Activated naive CD8-positive, alpha-beta T cell (primary cell): Measurements from ENCODE around the gene KLHL29.

Experiments
- H3K27ac Mint-ChIP-seq: one replicate; pipeline ENCODE4 v1.8.0; 2021; ENCODE audit warnings: mixed read lengths
- H3K27me3 Mint-ChIP-seq: one replicate; pipeline ENCODE4 v1.8.0; 2021; ENCODE audit warnings: mixed read lengths
- H3K36me3 Mint-ChIP-seq: one replicate; pipeline ENCODE4 v1.8.0; 2021; ENCODE audit warnings: mixed read lengths
- H3K4me1 Mint-ChIP-seq: one replicate; pipeline ENCODE4 v1.8.0; 2021; ENCODE audit warnings: low read depth, mixed read lengths
- H3K4me3 Mint-ChIP-seq: one replicate; pipeline ENCODE4 v1.8.0; 2021; ENCODE audit warnings: mild to moderate bottlenecking, mixed read lengths
- H3K9me3 Mint-ChIP-seq: one replicate; pipeline ENCODE4 v1.8.0; 2021; ENCODE audit warnings: low read depth, mixed read lengths

The KLHL29 gene

GRCh38 chr2:23566241-23567142, 181.5 kb downstream of the KLHL29 start:
- Mint-ChIP-seq H3K36me3 (no peaks in the 10 kb centered on the region), H3K4me3 (no peak overlapping the region), H3K4me1 (no peaks in the 10 kb centered on the region), H3K27me3 (no peaks in the 10 kb centered on the region), H3K27ac (no peak overlapping the region), H3K9me3 (no peaks in the 10 kb centered on the region)

GRCh38 chr2:23567161-23567756, 182.3 kb downstream of the KLHL29 start:
- H3K27me3 Mint-ChIP-seq, result no peaks in the 10 kb centered on the region
- no peak overlapping the region for H3K4me3 Mint-ChIP-seq
- H3K9me3 Mint-ChIP-seq, result no peaks in the 10 kb centered on the region
- H3K36me3 Mint-ChIP-seq, result no peaks in the 10 kb centered on the region
- no peak overlapping the region for H3K27ac Mint-ChIP-seq
- no peaks in the 10 kb centered on the region for H3K4me1 Mint-ChIP-seq

- H3K36me3 Mint-ChIP-seq, result no peaks in the 10 kb centered on the region
- no peaks in the 10 kb centered on the region for H3K4me1 Mint-ChIP-seq
- H3K27ac Mint-ChIP-seq, result no peak overlapping the region
- no peaks in the 10 kb centered on the region for H3K9me3 Mint-ChIP-seq
- no peak overlapping the region for H3K4me3 Mint-ChIP-seq
- H3K27me3 Mint-ChIP-seq, result no peaks in the 10 kb centered on the region
Observed at GRCh38 chr2:23568211-23568610, 183.2 kb downstream of the KLHL29 start.

GRCh38 chr2:23568626-23569190, 183.7 kb downstream of the KLHL29 start:
- Mint-ChIP-seq H3K27me3 (no peaks in the 10 kb centered on the region), H3K27ac (no peak overlapping the region), H3K9me3 (no peaks in the 10 kb centered on the region), H3K4me1 (no peaks in the 10 kb centered on the region), H3K36me3 (no peaks in the 10 kb centered on the region), H3K4me3 (no peak overlapping the region)

GRCh38 chr2:23569761-23570365, 184.9 kb downstream of the KLHL29 start:
- H3K27me3 Mint-ChIP-seq, result no peaks in the 10 kb centered on the region
- no peaks in the 10 kb centered on the region for H3K36me3 Mint-ChIP-seq
- no peak overlapping the region for H3K27ac Mint-ChIP-seq
- H3K4me1 Mint-ChIP-seq, result no peaks in the 10 kb centered on the region
- H3K4me3 Mint-ChIP-seq, result no peak overlapping the region
- H3K9me3 Mint-ChIP-seq, result no peaks in the 10 kb centered on the region

- H3K36me3 Mint-ChIP-seq, result no peaks in the 10 kb centered on the region
- H3K4me1 Mint-ChIP-seq, result no peaks in the 10 kb centered on the region
- H3K9me3 Mint-ChIP-seq, result no peaks in the 10 kb centered on the region
- no peak overlapping the region for H3K4me3 Mint-ChIP-seq
- no peak overlapping the region for H3K27ac Mint-ChIP-seq
- no peaks in the 10 kb centered on the region for H3K27me3 Mint-ChIP-seq
Observed at GRCh38 chr2:23571085-23571484, 186.1 kb downstream of the KLHL29 start.

GRCh38 chr2:23571527-23572282, 186.7 kb downstream of the KLHL29 start:
- Mint-ChIP-seq H3K4me1 (no peaks in the 10 kb centered on the region), H3K27me3 (no peaks in the 10 kb centered on the region), H3K36me3 (no peaks in the 10 kb centered on the region), H3K9me3 (no peaks in the 10 kb centered on the region), H3K27ac (no peak overlapping the region), H3K4me3 (no peak overlapping the region)

- Mint-ChIP-seq H3K9me3 (no peaks in the 10 kb centered on the region), H3K36me3 (no peaks in the 10 kb centered on the region), H3K27ac (no peak overlapping the region), H3K4me3 (no peak overlapping the region), H3K4me1 (no peaks in the 10 kb centered on the region), H3K27me3 (no peaks in the 10 kb centered on the region)
Observed at GRCh38 chr2:23574919-23575654, 190.1 kb downstream of the KLHL29 start.

GRCh38 chr2:23578964-23579671, 194.1 kb downstream of the KLHL29 start:
- no peaks in the 10 kb centered on the region for H3K4me1 Mint-ChIP-seq
- H3K27ac Mint-ChIP-seq, result no peak overlapping the region
- no peaks in the 10 kb centered on the region for H3K27me3 Mint-ChIP-seq
- no peak overlapping the region for H3K4me3 Mint-ChIP-seq
- H3K36me3 Mint-ChIP-seq, result no peaks in the 10 kb centered on the region
- no peaks in the 10 kb centered on the region for H3K9me3 Mint-ChIP-seq

- H3K27ac Mint-ChIP-seq, result no peak overlapping the region
- H3K4me3 Mint-ChIP-seq, result no peak overlapping the region
- no peaks in the 10 kb centered on the region for H3K36me3 Mint-ChIP-seq
- H3K27me3 Mint-ChIP-seq, result no peaks in the 10 kb centered on the region
- H3K4me1 Mint-ChIP-seq, result no peaks in the 10 kb centered on the region
- no peaks in the 10 kb centered on the region for H3K9me3 Mint-ChIP-seq
Observed at GRCh38 chr2:23579674-23580073, 194.7 kb downstream of the KLHL29 start.

GRCh38 chr2:23583467-23583866, 198.5 kb downstream of the KLHL29 start:
- Mint-ChIP-seq H3K27me3 (no peaks in the 10 kb centered on the region), H3K4me3 (no peak overlapping the region), H3K9me3 (no peaks in the 10 kb centered on the region), H3K27ac (no peak overlapping the region), H3K4me1 (no peaks in the 10 kb centered on the region), H3K36me3 (no peaks in the 10 kb centered on the region)

- no peak overlapping the region for H3K4me3 Mint-ChIP-seq
Observed at GRCh38 chr2:23584054-23584745, 199.2 kb downstream of the KLHL29 start.

More at GRCh38 chr2:23584054-23584745, 199.2 kb downstream of the KLHL29 start:
- no peak overlapping the region for H3K27ac Mint-ChIP-seq
- H3K27me3 Mint-ChIP-seq, result no peaks in the 10 kb centered on the region
- no peaks in the 10 kb centered on the region for H3K9me3 Mint-ChIP-seq
- H3K36me3 Mint-ChIP-seq, result no peaks in the 10 kb centered on the region
- no peaks in the 10 kb centered on the region for H3K4me1 Mint-ChIP-seq
